D721Med (cell line): ENCODE measurements around the gene FPR1.

Source experiments
- DNase-seq: peaks from one replicate; pipeline ENCODE4 v3.0.0; 2011; ENCODE audit warnings: low spot score; ENCODE audit not compliant: insufficient read length
- FAIRE-seq: peaks from 2 replicates; lab custom pipeline; 2011; peaks lifted over from hg19 to GRCh38; lab: Jason Lieb, UNC
- TF ChIP-seq, protein P1 (sequence below): IDR thresholded peaks from 2 replicates; pipeline ENCODE4 v1.5.1; 2012; ENCODE audit warnings: mild to moderate bottlenecking, control low read depth; ENCODE audit not compliant: insufficient read depth; ENCODE audit errors: missing control alignments

The FPR1 gene

DNA sequence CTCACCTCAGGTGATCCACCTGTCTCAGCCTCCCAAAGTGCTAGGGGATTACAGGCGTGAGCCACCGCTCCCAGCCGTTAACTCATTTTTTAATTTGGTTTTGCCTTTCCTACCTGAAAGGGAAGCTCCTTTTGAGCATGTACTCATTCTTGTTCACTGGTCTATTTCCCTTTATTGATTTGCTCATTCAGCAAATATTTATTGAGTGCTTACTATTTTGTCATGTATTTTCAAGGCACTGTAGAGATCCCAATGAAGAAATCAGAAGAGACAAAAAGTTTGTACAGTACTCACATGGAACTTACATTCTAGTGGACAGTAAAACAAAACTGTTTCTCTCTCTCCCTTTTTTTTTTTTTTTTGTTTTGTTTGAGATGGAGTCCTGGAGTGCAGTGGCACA is 44.8 kb downstream of the FPR1 start:
- no peak for DNase-seq
- no peak for FAIRE-seq
- TF ChIP-seq, protein P1, sequence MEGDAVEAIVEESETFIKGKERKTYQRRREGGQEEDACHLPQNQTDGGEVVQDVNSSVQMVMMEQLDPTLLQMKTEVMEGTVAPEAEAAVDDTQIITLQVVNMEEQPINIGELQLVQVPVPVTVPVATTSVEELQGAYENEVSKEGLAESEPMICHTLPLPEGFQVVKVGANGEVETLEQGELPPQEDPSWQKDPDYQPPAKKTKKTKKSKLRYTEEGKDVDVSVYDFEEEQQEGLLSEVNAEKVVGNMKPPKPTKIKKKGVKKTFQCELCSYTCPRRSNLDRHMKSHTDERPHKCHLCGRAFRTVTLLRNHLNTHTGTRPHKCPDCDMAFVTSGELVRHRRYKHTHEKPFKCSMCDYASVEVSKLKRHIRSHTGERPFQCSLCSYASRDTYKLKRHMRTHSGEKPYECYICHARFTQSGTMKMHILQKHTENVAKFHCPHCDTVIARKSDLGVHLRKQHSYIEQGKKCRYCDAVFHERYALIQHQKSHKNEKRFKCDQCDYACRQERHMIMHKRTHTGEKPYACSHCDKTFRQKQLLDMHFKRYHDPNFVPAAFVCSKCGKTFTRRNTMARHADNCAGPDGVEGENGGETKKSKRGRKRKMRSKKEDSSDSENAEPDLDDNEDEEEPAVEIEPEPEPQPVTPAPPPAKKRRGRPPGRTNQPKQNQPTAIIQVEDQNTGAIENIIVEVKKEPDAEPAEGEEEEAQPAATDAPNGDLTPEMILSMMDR = no peak

DNA sequence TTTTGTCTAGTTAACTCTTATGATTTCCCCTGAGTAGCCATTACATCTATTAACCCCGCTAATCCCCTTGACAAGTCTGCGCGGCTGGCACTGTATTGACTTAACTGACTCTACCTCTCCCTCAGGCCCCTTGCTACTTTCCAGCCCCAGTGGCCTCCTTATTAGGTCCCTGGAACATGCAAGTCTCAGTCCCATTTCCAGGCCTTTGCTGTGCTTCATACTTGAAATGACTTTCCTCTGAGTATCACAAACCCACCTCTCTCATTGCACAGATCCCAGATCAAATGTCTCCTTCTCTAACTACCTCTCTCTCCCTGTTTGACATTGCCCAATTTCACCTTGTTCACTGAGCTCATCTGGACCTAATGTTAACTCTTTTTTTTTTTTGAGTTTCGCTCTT is 45.4 kb downstream of the FPR1 start:
- FAIRE-seq (no peak), DNase-seq (no peak)
- TF ChIP-seq, protein P1 = no peak

GRCh38 chr19:51704626-51705025 is 47.1 kb downstream of the FPR1 start:
- TF ChIP-seq, protein P1 = no peak
- DNase-seq = no peak
- FAIRE-seq = no peak

- TF ChIP-seq, protein P1 = no peak
- DNase-seq (peak; percentile 98), FAIRE-seq (no peak)
Observed at GRCh38 chr19:51703575-51704515, 47.8 kb downstream of the FPR1 start.

GRCh38 chr19:51702825-51703574 is 48.7 kb downstream of the FPR1 start:
- FAIRE-seq = no peak
- TF ChIP-seq, protein P1 = no peak
- DNase-seq = no peak

- TF ChIP-seq, protein P1 = no peak
- DNase-seq = no peak
- no peak for FAIRE-seq
Observed at GRCh38 chr19:51702103-51702824, 49.4 kb downstream of the FPR1 start.
